ENCODE measurements around the gene YWHAQ.
A peak's percentile ranks its signal among the peaks of the same experiment; 100 is the strongest.

The YWHAQ gene

GRCh38 chr2:9630736-9631552 is at the start of gene YWHAQ:
Gene YWHAQ, minus strand, starts transcription at chr2:9630997. Its CDS starts 545 bp downstream, at chr2:9630452.
- Histone ChIP-seq H3K27ac (peak within 1 kb of the TSS; percentile 94 to 97), H3K4me3 (peak within 1 kb of the TSS; percentile 84)
- DNase-seq (ENCODE audit: low spot score) = peak; percentile 100
- TF ChIP-seq CTCF (IDR thresholded peaks at IDR 0.05) = no peak

GRCh38 chr2:9680082-9680481 is 49.3 kb upstream of the YWHAQ start:
- no peak for DNase-seq (ENCODE audit: low spot score)
- TF ChIP-seq CTCF (IDR thresholded peaks at IDR 0.05) = no peak
- H3K27ac ChIP-seq = no peak overlapping the region
- H3K4me3 ChIP-seq = no peak overlapping the region

DNA sequence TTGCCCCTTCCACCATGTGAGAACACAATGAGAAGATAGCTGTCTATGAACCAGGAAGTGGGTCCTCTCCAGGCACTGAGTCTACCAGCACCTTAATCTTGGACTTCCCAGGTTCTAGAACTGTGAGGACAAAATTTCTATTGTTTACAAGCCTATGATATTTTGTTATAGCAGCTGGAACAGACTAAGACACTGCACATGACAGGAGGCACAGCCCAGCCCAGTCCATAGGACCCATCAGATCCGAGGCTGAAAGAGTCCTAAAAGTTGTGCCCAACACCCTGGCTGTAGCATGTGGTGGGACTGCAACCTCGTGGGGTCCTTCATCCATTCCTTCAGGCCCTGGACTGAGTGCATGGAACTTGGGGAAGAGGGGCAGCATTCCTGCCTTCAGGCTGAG is 48.4 kb upstream of the YWHAQ start:
- Histone ChIP-seq H3K4me3 (no peak overlapping the region), H3K27ac (no peak overlapping the region)
- DNase-seq (ENCODE audit: low spot score) = no peak
- no peak for TF ChIP-seq CTCF (IDR thresholded peaks at IDR 0.05)

GRCh38 chr2:9678544-9678943 is 47.7 kb upstream of the YWHAQ start:
- no peak overlapping the region for H3K27ac ChIP-seq
- TF ChIP-seq CTCF (IDR thresholded peaks at IDR 0.05) = no peak
- no peak overlapping the region for H3K4me3 ChIP-seq
- no peak for DNase-seq (ENCODE audit: low spot score)

DNA sequence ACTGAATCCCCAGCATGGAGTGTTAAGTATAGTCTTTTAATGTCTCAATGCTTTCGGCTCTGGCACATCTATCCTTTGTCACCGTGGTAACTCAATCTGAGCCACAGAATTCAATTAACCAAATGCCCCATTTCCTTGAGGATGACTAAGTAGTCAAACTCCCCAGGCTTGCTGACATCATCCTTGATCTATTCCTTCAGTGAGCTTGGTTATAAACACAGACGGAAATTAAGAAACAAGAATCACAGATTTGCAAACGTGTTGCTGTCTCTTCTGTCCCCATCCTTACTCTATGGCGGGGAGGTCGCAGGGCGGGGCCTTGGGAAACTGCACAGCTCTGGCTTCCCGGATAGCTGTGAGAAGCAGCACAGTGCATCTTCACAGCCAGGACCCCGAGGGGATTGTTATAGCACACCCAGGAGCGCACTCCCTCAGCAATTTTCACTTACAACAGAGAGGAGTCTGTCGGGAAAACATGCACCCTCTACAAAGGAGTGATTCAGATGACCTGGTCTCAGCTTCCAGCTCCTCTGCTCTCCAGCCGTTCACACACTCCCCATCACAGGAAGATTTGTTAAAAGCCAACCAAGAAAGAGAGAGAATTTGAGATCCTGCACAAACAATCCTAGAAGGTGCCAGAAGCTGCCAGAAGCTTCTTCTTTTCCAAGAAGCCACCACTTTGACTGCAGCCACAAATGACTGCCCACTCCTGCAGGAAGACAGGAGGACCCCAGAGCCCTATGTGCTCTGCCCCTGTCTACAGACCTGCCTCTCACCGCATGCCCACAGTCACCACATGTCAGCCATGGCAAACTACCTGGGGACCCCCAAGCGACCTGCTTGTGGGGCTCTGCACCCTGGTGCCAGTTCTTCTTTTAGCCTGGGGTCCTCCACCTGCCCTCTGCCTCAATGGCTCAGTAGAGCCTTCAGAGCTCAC is 44.9 kb upstream of the YWHAQ start:
- no peak for TF ChIP-seq CTCF (IDR thresholded peaks at IDR 0.05)
- Histone ChIP-seq H3K4me3 (peak overlapping the region; percentile 34), H3K27ac (peak overlapping the region in 1 of 2 donors; percentile 54)
- DNase-seq (ENCODE audit: low spot score) = no peak

- H3K4me3 ChIP-seq = no peak overlapping the region
- no peak overlapping the region for H3K27ac ChIP-seq
- TF ChIP-seq CTCF (IDR thresholded peaks at IDR 0.05) = no peak
- no peak for DNase-seq (ENCODE audit: low spot score)
Observed at GRCh38 chr2:9674891-9675414, 44.2 kb upstream of the YWHAQ start.
